PC-9 (cell line): ENCODE data around the gene PHF23. TPM values are rescaled to one million over a fixed set of nuclear protein-coding genes. Genes with fewer than 3 reads are reported as not detected.

Experiments used
- BruUV-seq: library from RNA; stranded (reverse); fragments of 400-500 nt; replicated peaks from 2 replicates; lab custom pipeline; 2021; lab: Mats Ljungman, UMichigan
- CTCF ChIA-PET: fragments of 300-600 bp; sonication (Branson Sonifier 250); formaldehyde crosslinking; loops from one replicate; lab custom pipeline; 2022; ENCODE audit warnings: antibody characterized with exemption; lab: Charles Lee
- POLR2A ChIA-PET: fragments of 300-600 bp; sonication (Branson Sonifier 250); formaldehyde crosslinking; loops from one replicate; lab custom pipeline; 2022; ENCODE audit warnings: antibody characterized with exemption; ENCODE audit not compliant: unreplicated experiment; lab: Charles Lee
- DNase-seq, 2 experiments: peaks; one replicate each; pipeline versions ENCODE4 v3.0.0 to v3.0.0-alpha.2; 2015 to 2022; ENCODE audit warnings: mixed read lengths in 1 of 2
- H2AFZ ChIP-seq: fragments of 200-600 bp; sonication (generic); 2 replicates; pipeline ENCODE4 v1.8.1; 2017; ENCODE audit warnings: antibody characterized with exemption
- H3F3A ChIP-seq: fragments of 200-600 bp; sonication (generic); 2 replicates; pipeline ENCODE4 v1.8.1; 2017; ENCODE audit warnings: antibody characterized with exemption, mild to moderate bottlenecking, low read depth; ENCODE audit not compliant: insufficient read depth
- H3K27ac ChIP-seq: fragments of 200-600 bp; sonication (generic); 2 replicates; pipeline ENCODE4 v1.6.1; 2016; ENCODE audit warnings: mixed run types
- H3K27me3 ChIP-seq: fragments of 200-600 bp; sonication (generic); 2 replicates; pipeline ENCODE4 v1.6.1; 2016; ENCODE audit warnings: low read depth, mixed run types; ENCODE audit not compliant: insufficient read depth
- H3K36me3 ChIP-seq: fragments of 200-600 bp; sonication (generic); 2 replicates; pipeline ENCODE4 v1.6.1; 2016; ENCODE audit warnings: low read depth, mixed run types
- H3K4me1 ChIP-seq: fragments of 200-600 bp; sonication (generic); replicated peaks from 2 replicates; pipeline ENCODE4 v1.6.1; 2016; ENCODE audit warnings: mixed run types; ENCODE audit not compliant: insufficient read depth
- H3K4me2 ChIP-seq: fragments of 200-600 bp; sonication (generic); 2 replicates; pipeline ENCODE4 v1.6.1; 2017; ENCODE audit warnings: mixed run types
- H3K4me3 ChIP-seq: fragments of 200-600 bp; sonication (generic); 2 replicates; pipeline ENCODE4 v1.6.1; 2016; ENCODE audit warnings: mixed run types
- H3K79me2 ChIP-seq: fragments of 200-600 bp; sonication (generic); 2 replicates; pipeline ENCODE4 v1.6.1; 2017; ENCODE audit warnings: low read depth, mixed run types
- H3K9me2 ChIP-seq: fragments of 200-600 bp; sonication (generic); 2 replicates; pipeline ENCODE4 v1.8.1; 2017; ENCODE audit warnings: mild to moderate bottlenecking; ENCODE audit not compliant: insufficient read depth
- H3K9me3 ChIP-seq: fragments of 200-600 bp; sonication (generic); 2 replicates; pipeline ENCODE4 v1.8.1; 2016; ENCODE audit warnings: low read depth; ENCODE audit not compliant: insufficient read depth
- H4K20me1 ChIP-seq: fragments of 200-600 bp; sonication (generic); 2 replicates; pipeline ENCODE4 v1.8.1; 2017; ENCODE audit not compliant: insufficient read depth
- EZH2 ChIP-seq: fragments of 200-600 bp; sonication (generic); IDR thresholded peaks from 2 replicates; pipeline ENCODE4 v1.8.0; 2017; ENCODE audit warnings: antibody characterized with exemption, low read depth
- intact Hi-C: fragments of 100-400 bp; cut with micrococcal nuclease; formaldehyde crosslinking; loops from one replicate; pipeline ENCODE4 v1.10.0; 2022; ENCODE audit not compliant: unreplicated experiment
- total RNA-seq: library from RNA; stranded (reverse); gene quantifications from 2 replicates; pipeline ENCODE4 v1.2.3, GENCODE V29; 2021
- TF ChIP-seq, protein P1 (sequence below): fragments of 200-600 bp; sonication (generic); conservative IDR thresholded peaks from 2 replicates; pipeline ENCODE4 v1.6.1; 2017; ENCODE audit warnings: mixed run types, antibody characterized with exemption, mild to moderate bottlenecking, moderate library complexity

Gene PHF23
- total RNA-seq, 1 experiment from 2014 or later, result 64.5 TPM

- no peak for DNase-seq
- ChIA-PET POLR2A (no interaction called here), CTCF (no interaction called here)
- Histone ChIP-seq H2AFZ (no peak overlapping the region), H3K4me2 (peak overlapping the region; percentile 97; the same call in 1 of the 2 replicates), H3K9me3 (no peaks in the 10 kb centered on the region), H3K27ac (0 out of 2 replicates have a peak overlapping the region, but pooled peaks have one; percentile 57), H3K27me3 (no peaks in the 10 kb centered on the region), H3K79me2 (peaks cover 83% of the 10 kb centered on the region), H3K9me2 (no peaks in the 10 kb centered on the region), H3K36me3 (peaks cover 32% of the 10 kb centered on the region), H3K4me1 (peaks cover 51% of the 10 kb centered on the region), H4K20me1 (peaks cover 29% of the 10 kb centered on the region), H3F3A (peaks cover 45% of the 10 kb centered on the region), H3K4me3 (no peak overlapping the region)
- TF ChIP-seq, protein P1, sequence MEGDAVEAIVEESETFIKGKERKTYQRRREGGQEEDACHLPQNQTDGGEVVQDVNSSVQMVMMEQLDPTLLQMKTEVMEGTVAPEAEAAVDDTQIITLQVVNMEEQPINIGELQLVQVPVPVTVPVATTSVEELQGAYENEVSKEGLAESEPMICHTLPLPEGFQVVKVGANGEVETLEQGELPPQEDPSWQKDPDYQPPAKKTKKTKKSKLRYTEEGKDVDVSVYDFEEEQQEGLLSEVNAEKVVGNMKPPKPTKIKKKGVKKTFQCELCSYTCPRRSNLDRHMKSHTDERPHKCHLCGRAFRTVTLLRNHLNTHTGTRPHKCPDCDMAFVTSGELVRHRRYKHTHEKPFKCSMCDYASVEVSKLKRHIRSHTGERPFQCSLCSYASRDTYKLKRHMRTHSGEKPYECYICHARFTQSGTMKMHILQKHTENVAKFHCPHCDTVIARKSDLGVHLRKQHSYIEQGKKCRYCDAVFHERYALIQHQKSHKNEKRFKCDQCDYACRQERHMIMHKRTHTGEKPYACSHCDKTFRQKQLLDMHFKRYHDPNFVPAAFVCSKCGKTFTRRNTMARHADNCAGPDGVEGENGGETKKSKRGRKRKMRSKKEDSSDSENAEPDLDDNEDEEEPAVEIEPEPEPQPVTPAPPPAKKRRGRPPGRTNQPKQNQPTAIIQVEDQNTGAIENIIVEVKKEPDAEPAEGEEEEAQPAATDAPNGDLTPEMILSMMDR, result no peak
- no peak for TF ChIP-seq EZH2
- no TSS peak for BruUV-seq
- intact Hi-C loops, result no loop called here
Measured at GRCh38 chr17:7235693-7236665, 3.3 kb downstream of the PHF23 start.

- Histone ChIP-seq H3K79me2 (peaks cover 86% of the 10 kb centered on the region), H3K9me2 (no peaks in the 10 kb centered on the region), H3K27me3 (no peaks in the 10 kb centered on the region), H3F3A (peaks cover 37% of the 10 kb centered on the region), H3K27ac (peak within 1 kb of the TSS; percentile 57), H4K20me1 (peaks cover 32% of the 10 kb centered on the region), H3K4me3 (peak within 1 kb of the TSS; percentile 82), H3K4me2 (peak within 1 kb of the TSS; percentile 97), H3K9me3 (no peaks in the 10 kb centered on the region), H2AFZ (peak within 1 kb of the TSS; percentile 91), H3K4me1 (peaks cover 38% of the 10 kb centered on the region), H3K36me3 (peaks cover 37% of the 10 kb centered on the region)
- peak; percentile 78 to 95 for DNase-seq
- BruUV-seq, result no TSS peak
- ChIA-PET CTCF (no interaction called here), POLR2A (interaction anchor here (0.6 to 1.5 kb wide), 3 partner anchors 14 to 393 kb away, joined by 4 to 10 read pairs (median 5); partner anchors contain the start of genes ACADVL, DLG4 and SAT2)
- no peak for TF ChIP-seq EZH2
- TF ChIP-seq, protein P1, result no peak
- intact Hi-C loops, result no loop called here
Measured at GRCh38 chr17:7234083-7234951, 4.9 kb downstream of the PHF23 start, which contains the start of gene DVL2. Gene DVL2, minus strand, starts transcription at chr17:7234517. Its CDS starts 255 bp downstream, at chr17:7234262.

GRCh38 chr17:7233701-7234082 lies 5.6 kb downstream of the PHF23 start:
- Histone ChIP-seq H3K9me3 (no peaks in the 10 kb centered on the region), H3K4me3 (peak overlapping the region; percentile 82), H3K27ac (peak overlapping the region; percentile 57), H2AFZ (peak overlapping the region; percentile 91), H3K4me2 (peak overlapping the region; percentile 97), H3K36me3 (peaks cover 38% of the 10 kb centered on the region), H3K4me1 (peaks cover 38% of the 10 kb centered on the region), H3K27me3 (no peaks in the 10 kb centered on the region), H3F3A (peaks cover 40% of the 10 kb centered on the region), H3K9me2 (no peaks in the 10 kb centered on the region), H3K79me2 (peaks cover 80% of the 10 kb centered on the region), H4K20me1 (peaks cover 32% of the 10 kb centered on the region)
- ChIA-PET CTCF (no interaction called here), POLR2A (interaction anchor here (0.6 to 1.5 kb wide), 3 partner anchors 13 to 394 kb away, joined by 4 to 10 read pairs (median 5); partner anchors contain the start of genes ACADVL, DLG4 and SAT2)
- TF ChIP-seq, protein P1, result no peak
- TF ChIP-seq EZH2, result no peak
- intact Hi-C loops, result no loop called here
- TSS peak; percentile 24 for BruUV-seq
- DNase-seq, result no peak
